GM12873 (cell line): ENCODE results near the gene IGFALS.

Source experiments
- CTCF ChIP-seq: IDR thresholded peaks from 2 replicates; pipeline ENCODE4 v1.5.1; 2012; ENCODE audit warnings: low read depth, mild to moderate bottlenecking, moderate library complexity, low read length, control low read depth; ENCODE audit not compliant: insufficient read depth; ENCODE audit errors: missing control alignments

IGFALS gene

DNA sequence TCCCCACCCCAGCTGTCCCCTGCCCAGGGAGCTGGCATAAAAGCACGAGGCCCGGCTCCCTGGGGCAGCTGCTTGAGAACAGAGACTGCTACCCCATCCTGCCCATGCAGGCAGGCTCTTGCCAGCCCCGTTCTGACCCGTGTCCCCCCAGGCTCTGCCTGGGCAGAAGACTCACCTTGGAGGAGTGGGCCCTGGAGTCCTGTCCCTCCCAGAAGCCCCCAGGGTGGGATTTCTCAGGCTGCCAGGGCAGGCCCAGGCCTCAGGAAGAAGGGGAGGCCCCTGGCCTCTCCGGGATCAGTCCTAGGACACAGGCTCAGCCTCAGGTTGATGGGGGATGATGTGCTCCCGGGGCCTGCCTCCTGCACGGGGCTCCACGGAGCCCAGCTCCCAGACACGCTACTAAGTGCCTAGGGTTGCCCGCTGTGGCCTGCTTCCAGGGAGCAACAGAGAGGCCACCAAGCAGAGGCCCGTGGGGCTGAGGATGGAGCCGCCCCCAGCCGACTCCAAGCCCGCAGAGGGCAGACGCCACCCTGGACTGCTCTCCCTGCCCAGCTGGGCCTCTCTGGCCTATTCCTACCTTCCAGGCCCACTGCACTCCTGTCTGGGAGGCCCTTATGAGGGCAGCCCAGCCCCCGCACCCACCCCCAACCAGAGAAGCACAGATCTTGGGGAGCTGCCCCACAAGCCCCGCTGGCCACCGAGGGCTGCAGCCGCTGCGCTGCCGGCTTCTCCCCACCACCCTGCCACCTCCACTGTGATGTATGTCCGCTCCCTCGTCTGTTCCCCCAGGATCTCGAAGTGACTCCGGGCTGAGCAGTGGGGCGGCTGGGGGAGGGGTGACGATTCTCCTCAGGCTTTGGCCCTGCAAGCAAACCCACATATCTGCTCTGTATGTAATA is 23.9 kb downstream of the IGFALS start:
- TF ChIP-seq CTCF: no peak

DNA sequence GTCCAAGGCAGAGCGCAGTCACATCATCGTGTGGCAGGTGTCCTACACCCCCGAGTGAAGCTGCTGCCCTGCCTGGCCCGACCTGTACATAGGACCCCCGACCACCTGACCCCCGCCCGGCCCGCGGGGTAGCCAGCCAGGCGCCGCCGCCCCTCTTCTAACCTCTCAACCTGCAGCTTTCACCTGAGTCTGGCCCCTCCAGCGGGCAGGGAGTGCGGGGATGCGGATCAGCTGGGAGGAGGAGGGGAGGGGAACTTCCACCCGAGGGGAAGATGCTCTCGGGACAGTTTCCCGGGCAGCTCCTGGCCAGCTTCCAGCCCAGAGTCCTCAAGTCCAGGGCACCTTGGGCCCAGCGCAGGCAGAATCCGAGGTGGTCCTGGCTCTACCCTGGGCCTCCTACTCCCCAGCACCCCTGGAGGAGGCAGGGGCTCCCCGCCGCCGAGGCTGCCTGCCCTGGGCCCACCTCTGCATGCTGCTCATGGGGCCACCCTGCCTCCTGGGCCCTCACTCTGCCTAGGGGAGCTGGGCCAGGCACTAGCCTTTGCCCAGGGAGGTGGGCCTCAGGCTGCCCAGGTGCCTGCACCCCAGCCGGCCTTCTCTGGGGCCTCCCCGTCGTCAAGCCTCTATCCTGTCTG is 24.6 kb downstream of the IGFALS start:
- no peak for TF ChIP-seq CTCF

DNA sequence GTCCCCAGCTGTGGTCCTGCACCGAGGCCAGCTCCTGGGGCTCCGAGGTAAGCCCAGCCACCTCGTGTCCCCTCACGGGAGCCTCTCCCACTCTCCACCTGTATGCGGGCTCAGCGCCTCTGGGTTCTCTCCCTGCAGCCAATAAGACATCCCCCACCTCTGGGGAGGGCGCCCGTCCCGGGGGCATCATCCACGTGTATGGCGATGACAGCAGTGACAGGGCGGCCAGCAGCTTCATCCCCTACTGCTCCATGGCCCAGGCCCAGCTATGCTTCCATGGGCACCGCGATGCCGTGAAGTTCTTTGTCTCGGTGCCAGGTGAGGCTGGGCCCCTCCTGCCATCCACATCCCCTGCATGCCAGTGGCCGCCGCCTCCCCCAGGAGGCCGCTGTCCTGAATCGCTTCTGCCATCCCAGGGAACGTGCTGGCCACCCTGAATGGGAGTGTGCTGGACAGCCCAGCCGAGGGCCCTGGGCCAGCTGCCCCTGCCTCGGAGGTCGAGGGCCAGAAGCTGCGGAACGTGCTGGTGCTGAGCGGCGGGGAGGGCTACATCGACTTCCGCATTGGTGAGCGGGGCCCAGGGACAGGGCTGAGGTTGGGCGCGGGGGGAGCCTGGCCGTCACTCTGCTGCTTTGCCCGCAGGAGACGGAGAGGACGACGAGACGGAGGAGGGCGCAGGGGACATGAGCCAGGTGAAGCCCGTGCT is 25.3 kb downstream of the IGFALS start:
- TF ChIP-seq CTCF: no peak

- TF ChIP-seq CTCF: no peak
These were observed 26.1 kb downstream of the IGFALS start for GRCh38 chr16:1767116-1767994.

- TF ChIP-seq CTCF: no peak
These were observed 26.8 kb downstream of the IGFALS start for GRCh38 chr16:1766701-1767100.

DNA sequence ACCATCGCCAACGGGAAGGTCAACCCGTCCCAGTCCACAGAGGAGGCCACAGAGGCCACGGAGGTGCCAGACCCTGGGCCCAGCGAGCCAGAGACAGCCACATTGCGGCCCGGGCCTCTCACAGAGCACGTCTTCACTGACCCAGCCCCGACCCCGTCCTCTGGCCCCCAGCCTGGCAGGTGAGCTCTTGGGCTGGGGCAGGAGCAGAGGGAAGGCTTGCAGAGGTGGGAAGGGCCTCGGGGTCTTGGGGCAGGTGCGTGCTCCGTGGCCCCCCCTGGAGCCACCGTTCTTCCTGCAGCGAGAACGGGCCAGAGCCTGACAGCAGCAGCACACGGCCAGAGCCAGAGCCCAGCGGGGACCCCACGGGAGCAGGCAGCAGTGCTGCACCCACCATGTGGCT is 27.3 kb downstream of the IGFALS start:
- no peak for TF ChIP-seq CTCF
